Nephron progenitor cell (in vitro differentiated cells): ENCODE data around the gene ANKRD6.
A peak's percentile ranks its signal among the peaks of the same experiment; 100 is the strongest.

Experiments used
- DNase-seq: peaks from one replicate; pipeline ENCODE4 v3.0.0; 2021
- H3K27ac Mint-ChIP-seq: 2 replicates; pipeline ENCODE4 v1.8.0; 2021; ENCODE audit warnings: mild to moderate bottlenecking, moderate library complexity, mixed read lengths
- H3K27me3 Mint-ChIP-seq: 2 replicates; pipeline ENCODE4 v1.8.0; 2021; ENCODE audit warnings: mild to moderate bottlenecking, low read depth, mixed read lengths; ENCODE audit not compliant: poor library complexity
- H3K36me3 Mint-ChIP-seq: 2 replicates; pipeline ENCODE4 v1.8.0; 2021; ENCODE audit warnings: low read depth, mixed read lengths
- H3K4me1 Mint-ChIP-seq: 2 replicates; pipeline ENCODE4 v1.8.0; 2021; ENCODE audit warnings: mixed read lengths
- H3K4me3 Mint-ChIP-seq: 2 replicates; pipeline ENCODE4 v1.8.0; 2021; ENCODE audit warnings: mild to moderate bottlenecking, moderate library complexity, mixed read lengths
- H3K9me3 Mint-ChIP-seq: 2 replicates; pipeline ENCODE4 v1.8.0; 2021; ENCODE audit warnings: mild to moderate bottlenecking, moderate library complexity, mixed read lengths
- CTCF ChIP-seq: fragments of 200-600 bp; sonication (generic); IDR thresholded peaks from 2 replicates; pipeline ENCODE4 v1.5.0; 2021; ENCODE audit warnings: antibody characterized with exemption

The ANKRD6 gene

GRCh38 chr6:89661559-89661958 is 228.6 kb downstream of the ANKRD6 start:
- Mint-ChIP-seq H3K4me3 (no peak overlapping the region), H3K4me1 (peaks cover 5% of the 10 kb centered on the region), H3K27ac (peak overlapping the region; percentile 53), H3K36me3 (peaks cover 67% of the 10 kb centered on the region), H3K9me3 (no peaks in the 10 kb centered on the region), H3K27me3 (no peaks in the 10 kb centered on the region)
- no peak for DNase-seq
- no peak for TF ChIP-seq CTCF

- Mint-ChIP-seq H3K27me3 (no peaks in the 10 kb centered on the region), H3K4me3 (no peak overlapping the region), H3K4me1 (no peaks in the 10 kb centered on the region), H3K9me3 (no peaks in the 10 kb centered on the region), H3K36me3 (peaks cover 75% of the 10 kb centered on the region), H3K27ac (no peak overlapping the region)
- TF ChIP-seq CTCF = no peak
- DNase-seq = no peak
Measured at GRCh38 chr6:89662659-89663223, 229.8 kb downstream of the ANKRD6 start.

DNA sequence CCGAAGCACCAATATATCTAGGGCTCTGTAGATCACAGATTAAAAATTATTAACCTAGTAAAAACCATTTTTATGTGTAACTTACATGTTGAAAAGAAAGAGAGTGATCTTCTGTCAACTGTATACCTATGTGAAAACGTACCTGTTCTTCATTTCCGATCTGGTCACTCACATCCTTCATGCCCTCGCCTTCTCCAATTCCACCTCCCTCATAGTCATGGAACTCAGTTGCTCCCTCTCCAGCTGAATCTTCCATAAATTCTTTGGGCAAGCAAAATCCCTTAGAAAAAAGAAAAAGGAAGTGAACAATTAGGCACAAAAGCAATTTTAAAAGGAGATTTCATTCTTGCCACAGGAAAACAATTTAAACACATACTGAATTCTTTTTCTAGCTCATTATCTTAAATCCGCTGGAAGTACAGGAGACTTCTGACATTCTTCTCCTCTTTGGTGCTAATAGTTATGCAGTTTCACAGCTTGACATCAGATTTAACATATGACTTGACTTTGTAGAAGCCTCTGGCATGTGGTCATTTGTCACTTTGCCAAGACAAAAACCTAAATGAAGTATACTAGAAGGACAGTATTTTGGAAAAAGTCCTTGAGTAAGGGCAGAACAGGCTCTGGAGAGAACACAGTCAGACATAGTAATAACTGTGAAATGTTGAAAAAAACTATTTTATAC is 235.1 kb downstream of the ANKRD6 start:
- Mint-ChIP-seq H3K36me3 (peaks cover 71% of the 10 kb centered on the region), H3K27me3 (no peaks in the 10 kb centered on the region), H3K9me3 (no peaks in the 10 kb centered on the region), H3K4me3 (no peak overlapping the region), H3K4me1 (no peaks in the 10 kb centered on the region), H3K27ac (peak overlapping the region; percentile 4)
- TF ChIP-seq CTCF = no peak
- DNase-seq = no peak

GRCh38 chr6:89669002-89669401 is 236.1 kb downstream of the ANKRD6 start:
- no peak for TF ChIP-seq CTCF
- no peak for DNase-seq
- no peaks in the 10 kb centered on the region for H3K27me3 Mint-ChIP-seq
- no peak overlapping the region for H3K4me3 Mint-ChIP-seq
- peaks cover 61% of the 10 kb centered on the region for H3K36me3 Mint-ChIP-seq
- H3K27ac Mint-ChIP-seq = no peak overlapping the region
- H3K9me3 Mint-ChIP-seq = no peaks in the 10 kb centered on the region
- no peaks in the 10 kb centered on the region for H3K4me1 Mint-ChIP-seq

DNA sequence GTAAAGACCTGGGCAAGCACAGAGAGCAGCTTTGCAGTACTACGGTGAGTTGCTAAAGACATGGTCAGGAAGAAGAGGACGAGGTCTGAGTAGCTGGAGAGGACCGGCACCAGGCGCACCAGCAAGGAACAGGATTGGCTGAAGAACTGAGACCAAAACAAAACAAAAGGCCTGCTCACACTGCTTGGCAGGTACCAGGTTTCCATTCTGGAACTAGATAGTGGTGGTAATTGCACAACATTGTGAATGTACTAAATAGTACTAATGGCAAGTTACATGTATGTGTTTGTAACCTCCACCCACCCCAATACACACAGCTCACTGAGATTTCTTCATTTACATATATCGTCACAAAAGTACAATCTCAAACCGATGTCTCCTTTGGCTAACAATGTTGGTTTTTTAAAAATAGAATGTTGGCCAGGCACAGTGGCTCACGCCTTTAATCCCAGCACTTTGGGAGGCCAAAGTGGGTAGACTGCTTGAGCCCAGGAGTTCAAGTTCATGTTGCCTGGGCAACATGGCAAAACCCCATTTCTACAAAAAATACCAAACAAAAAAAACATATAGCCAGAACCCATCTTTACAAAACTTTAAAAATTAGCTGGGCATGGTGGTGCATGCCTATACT is 238.1 kb downstream of the ANKRD6 start:
- no peaks in the 10 kb centered on the region for H3K27me3 Mint-ChIP-seq
- peaks cover 63% of the 10 kb centered on the region for H3K36me3 Mint-ChIP-seq
- H3K4me1 Mint-ChIP-seq = no peaks in the 10 kb centered on the region
- H3K27ac Mint-ChIP-seq = no peak overlapping the region
- H3K4me3 Mint-ChIP-seq = no peak overlapping the region
- H3K9me3 Mint-ChIP-seq = no peaks in the 10 kb centered on the region
- no peak for TF ChIP-seq CTCF
- no peak for DNase-seq
